HG03064 (cell line): ENCODE data around the gene EFS.

ENCODE experiments used
- ATAC-seq: cut with Tn5 transposase; IDR thresholded peaks from one replicate; pipeline ENCODE4 v1.9.1; 2021; ENCODE audit warnings: low read depth; ENCODE audit not compliant: unreplicated experiment

The EFS gene, protein sequence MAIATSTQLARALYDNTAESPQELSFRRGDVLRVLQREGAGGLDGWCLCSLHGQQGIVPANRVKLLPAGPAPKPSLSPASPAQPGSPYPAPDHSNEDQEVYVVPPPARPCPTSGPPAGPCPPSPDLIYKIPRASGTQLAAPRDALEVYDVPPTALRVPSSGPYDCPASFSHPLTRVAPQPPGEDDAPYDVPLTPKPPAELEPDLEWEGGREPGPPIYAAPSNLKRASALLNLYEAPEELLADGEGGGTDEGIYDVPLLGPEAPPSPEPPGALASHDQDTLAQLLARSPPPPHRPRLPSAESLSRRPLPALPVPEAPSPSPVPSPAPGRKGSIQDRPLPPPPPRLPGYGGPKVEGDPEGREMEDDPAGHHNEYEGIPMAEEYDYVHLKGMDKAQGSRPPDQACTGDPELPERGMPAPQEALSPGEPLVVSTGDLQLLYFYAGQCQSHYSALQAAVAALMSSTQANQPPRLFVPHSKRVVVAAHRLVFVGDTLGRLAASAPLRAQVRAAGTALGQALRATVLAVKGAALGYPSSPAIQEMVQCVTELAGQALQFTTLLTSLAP

GRCh38 chr14:23365036-23365731 lies at the start of gene EFS:
Gene EFS (minus strand): TSS chr14:23365172. CDS start chr14:23365025, 147 bp downstream.
- ATAC-seq, result no peak

- ATAC-seq, result no peak
Observed at GRCh38 chr14:23414254-23414653, 49.3 kb upstream of the EFS start.

GRCh38 chr14:23413681-23414080 lies 48.7 kb upstream of the EFS start:
- ATAC-seq, result no peak

- no peak for ATAC-seq
Observed at GRCh38 chr14:23411563-23412525, 46.9 kb upstream of the EFS start.

GRCh38 chr14:23409966-23410635 lies 45.1 kb upstream of the EFS start:
- no peak for ATAC-seq

DNA sequence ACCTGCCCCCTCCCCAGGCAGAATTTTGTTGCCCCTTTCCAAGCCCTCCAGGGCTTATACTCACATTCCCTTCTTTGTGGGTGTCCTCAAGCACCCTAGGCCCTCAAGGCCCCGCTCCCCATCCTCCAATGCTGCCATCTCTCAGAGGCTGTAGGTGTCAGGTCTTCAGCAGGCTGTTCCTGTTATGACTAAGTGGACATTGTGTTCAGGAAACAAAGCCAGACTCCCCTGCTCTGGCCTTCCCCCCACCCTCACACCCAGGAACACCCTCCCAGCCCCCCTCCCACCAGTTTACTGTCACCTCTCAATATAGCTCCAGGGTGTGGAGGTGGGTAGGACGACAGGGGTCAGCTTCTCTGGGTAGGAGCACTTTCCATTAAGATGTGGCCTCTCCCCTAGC lies 44.5 kb upstream of the EFS start:
- no peak for ATAC-seq

GRCh38 chr14:23408307-23408630 lies 43.3 kb upstream of the EFS start:
- no peak for ATAC-seq

- no peak for ATAC-seq
Observed at GRCh38 chr14:23407516-23408306, 42.7 kb upstream of the EFS start, which contains the start of gene MYH6. Gene MYH6 (minus strand): TSS chr14:23408273. CDS start chr14:23407223, 1,050 bp downstream.

GRCh38 chr14:23406725-23407355 lies 41.9 kb upstream of the EFS start:
- ATAC-seq, result no peak

DNA sequence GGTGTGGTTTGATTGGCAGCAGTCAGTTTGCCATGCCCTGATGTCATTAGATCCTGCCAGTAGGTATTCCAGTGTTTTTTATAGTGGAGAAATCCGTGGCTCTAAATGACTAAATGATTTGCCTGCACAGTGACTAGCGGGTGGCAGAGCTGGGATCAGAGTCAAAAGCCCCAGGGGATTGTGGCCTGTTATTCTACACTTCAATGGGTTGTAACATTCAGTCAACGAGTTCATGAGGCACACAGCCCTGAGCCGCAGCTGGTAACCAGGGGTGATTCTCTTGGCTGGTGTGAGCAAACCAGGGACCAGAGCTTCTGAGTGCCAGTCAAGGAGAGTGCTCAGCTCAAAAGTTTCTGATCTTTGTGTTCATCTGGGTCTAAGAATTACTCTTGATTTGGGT lies 41.3 kb upstream of the EFS start:
- ATAC-seq, result no peak

GRCh38 chr14:23405516-23406025 lies 40.6 kb upstream of the EFS start:
- ATAC-seq, result no peak

DNA sequence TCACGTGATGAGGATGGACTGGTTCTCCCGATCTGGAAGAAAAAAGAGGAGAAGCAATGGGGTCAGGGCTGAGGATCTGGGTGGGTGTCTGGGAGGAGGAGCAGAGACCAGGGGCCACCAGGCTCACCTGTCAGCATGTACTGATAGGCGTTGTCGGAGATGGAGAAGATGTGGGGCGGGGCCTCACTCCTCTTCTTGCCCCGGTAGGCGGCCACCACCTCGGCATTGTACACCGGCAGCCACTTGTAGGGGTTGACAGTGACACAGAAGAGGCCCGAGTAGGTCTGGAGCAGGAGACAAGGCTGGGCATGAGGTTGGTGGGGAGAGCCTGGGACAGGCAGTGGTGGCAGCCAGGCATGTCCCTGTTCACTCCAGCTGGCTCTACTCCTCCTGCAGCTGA lies 40.1 kb upstream of the EFS start:
- no peak for ATAC-seq

DNA sequence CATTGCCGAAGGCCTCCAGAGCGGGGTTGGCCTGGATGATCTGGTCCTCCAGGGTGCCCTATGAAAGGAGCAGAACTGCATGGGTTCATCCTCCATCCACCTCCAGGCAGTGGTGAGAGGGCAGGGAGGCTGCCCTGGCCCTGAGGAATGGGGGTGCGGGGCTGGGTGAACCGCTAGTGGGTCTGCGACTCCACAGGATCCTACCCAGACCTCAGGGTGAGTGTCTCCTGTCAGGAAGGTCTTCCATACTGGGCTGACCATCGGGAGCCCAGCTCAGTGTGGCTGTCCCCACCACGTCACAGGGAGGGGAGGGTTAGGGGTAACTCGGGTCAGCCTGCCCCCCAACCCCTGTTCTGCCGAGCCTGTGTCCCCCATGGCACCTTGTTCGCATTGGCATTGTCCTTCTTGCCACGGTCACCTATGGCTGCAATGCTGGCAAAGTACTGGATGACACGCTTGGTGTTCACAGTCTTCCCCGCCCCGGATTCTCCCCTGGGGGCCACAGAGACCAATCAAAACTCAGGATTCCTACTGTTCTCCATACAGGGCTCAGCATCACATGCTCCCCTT lies 39.4 kb upstream of the EFS start:
- no peak for ATAC-seq

DNA sequence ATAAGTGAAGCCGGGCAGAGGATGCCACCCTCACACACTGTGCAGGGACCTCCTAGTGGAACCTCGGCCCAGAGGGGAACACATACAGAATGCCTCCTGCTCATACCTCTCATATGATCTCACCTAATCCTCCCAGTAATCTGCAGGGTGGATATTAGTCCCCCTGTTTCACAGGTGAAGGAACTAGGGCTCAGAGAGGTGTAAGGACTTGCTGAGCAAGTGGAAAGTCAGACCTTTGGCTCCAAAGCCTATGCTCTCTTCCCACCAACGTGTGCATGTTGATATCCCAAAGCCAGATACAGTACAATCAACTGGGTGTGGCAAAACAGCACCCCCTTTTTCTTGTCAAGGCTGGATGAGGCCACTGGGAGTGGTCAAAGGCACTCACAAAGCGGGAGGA lies 38.9 kb upstream of the EFS start:
- ATAC-seq, result no peak

DNA sequence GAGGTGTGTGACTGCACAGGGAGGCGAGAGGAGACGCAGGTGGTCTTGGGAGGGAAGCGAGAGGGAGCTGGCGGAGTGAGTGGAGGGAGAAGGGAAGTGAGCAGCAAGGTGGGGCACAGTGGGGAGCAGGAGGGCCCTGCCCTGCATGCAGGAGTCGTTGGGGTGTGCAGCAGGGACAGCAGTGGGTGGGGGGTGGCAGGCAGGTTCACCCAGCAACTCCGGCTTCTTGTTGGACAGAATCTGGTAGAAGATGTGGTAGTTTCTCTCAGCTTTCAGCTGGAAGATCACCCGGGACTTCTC lies 38.1 kb upstream of the EFS start:
- no peak for ATAC-seq

GRCh38 chr14:23402296-23403138 lies 37.5 kb upstream of the EFS start:
- no peak for ATAC-seq

DNA sequence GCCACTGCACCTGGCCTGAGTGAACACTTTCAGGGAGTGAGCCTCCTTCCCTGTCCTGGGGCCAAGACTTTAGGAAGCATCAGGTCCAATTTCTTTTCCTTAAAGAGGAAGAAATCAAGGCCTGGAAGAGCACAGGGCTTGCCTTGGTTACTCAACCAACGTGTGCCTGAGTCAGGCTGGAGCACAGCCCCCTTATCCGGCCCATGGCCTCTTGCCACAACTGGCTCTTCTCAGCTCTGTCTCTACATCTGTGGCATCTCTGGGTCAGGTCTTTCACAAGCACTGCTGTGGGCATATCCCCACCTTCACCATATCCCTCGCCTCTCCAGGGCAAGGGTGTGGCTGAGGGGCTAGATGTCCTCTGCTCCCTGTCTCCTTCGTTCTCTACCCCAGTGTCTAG lies 36.3 kb upstream of the EFS start:
- ATAC-seq, result no peak
